ENCODE data around the gene TACO1.

DNA sequence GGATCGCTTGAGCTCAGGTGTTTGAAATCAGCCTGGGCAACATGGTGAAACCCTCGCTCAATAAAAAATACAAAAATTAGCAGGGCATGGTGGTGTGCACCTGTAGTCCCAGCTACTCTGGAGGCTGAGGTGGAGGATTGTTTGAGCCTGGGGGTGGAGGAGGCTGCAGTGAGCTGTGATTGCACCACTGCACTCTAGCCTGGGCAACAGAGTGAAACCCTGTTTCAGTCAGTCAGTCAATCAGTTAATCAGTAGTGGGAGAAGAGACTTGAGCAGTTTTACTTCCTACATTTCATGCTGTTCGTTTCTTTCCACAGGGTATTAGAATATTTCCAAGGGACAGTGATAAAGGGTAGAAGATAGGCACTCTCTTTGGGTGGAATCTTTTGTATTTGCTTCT is 30.4 kb downstream of the TACO1 start:
- TF ChIP-seq, protein P1, sequence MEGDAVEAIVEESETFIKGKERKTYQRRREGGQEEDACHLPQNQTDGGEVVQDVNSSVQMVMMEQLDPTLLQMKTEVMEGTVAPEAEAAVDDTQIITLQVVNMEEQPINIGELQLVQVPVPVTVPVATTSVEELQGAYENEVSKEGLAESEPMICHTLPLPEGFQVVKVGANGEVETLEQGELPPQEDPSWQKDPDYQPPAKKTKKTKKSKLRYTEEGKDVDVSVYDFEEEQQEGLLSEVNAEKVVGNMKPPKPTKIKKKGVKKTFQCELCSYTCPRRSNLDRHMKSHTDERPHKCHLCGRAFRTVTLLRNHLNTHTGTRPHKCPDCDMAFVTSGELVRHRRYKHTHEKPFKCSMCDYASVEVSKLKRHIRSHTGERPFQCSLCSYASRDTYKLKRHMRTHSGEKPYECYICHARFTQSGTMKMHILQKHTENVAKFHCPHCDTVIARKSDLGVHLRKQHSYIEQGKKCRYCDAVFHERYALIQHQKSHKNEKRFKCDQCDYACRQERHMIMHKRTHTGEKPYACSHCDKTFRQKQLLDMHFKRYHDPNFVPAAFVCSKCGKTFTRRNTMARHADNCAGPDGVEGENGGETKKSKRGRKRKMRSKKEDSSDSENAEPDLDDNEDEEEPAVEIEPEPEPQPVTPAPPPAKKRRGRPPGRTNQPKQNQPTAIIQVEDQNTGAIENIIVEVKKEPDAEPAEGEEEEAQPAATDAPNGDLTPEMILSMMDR (IDR thresholded peaks at IDR 0.05): no peak
- no peak for TF ChIP-seq POLR2AphosphoS5 (IDR thresholded peaks at IDR 0.05)
- no peak for TF ChIP-seq POLR2A (IDR thresholded peaks at IDR 0.05)
